Prostate gland (tissue), 2 donors: Measurements from ENCODE around the gene KDM5A.

Experiments used
- POLR2A ChIP-seq: fragments of 450-650 bp; IDR thresholded peaks from one replicate; pipeline ENCODE4 v1.6.1; 2016; ENCODE audit warnings: antibody characterized with exemption, mild to moderate bottlenecking
- POLR2AphosphoS5 ChIP-seq: sonication (generic); formaldehyde crosslinking; IDR thresholded peaks from one replicate; pipeline ENCODE4 v1.6.1; 2017; ENCODE audit warnings: antibody characterized with exemption
- TF ChIP-seq, protein P1 (sequence below), 4 experiments: fragments of 200-600 bp in 2 of 4; fragments of 450-650 bp in 2 of 4; sonication (generic) in 2 of 4; IDR thresholded peaks; 1 replicate in 3 of 4; 2 replicates in 1 of 4; pipeline ENCODE4 v1.5.1; 2016 to 2019; ENCODE audit warnings: antibody characterized with exemption in 4 of 4, mild to moderate bottlenecking in 2 of 4, moderate library complexity in 2 of 4

DNA sequence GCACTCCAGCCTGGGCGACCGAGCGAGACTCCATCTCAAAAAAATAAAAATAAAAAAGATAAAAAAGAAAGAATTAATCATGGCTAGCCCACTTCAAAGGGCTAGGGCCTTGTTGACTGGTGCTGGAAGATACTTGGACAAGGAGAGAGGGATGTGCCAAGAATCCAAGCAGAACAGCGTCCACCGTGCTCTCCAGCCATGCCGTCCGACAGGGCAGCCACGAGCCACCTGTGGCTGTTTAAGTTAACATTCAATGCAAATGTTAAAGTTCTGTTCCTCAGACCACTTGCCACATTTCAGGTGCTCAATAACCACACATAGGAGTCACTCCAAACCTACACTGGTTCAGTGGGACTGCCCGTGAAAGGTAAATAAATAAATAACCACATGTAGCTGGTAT, 147.9 kb downstream of the KDM5A start:
- no peak for TF ChIP-seq POLR2AphosphoS5
- TF ChIP-seq, protein P1, sequence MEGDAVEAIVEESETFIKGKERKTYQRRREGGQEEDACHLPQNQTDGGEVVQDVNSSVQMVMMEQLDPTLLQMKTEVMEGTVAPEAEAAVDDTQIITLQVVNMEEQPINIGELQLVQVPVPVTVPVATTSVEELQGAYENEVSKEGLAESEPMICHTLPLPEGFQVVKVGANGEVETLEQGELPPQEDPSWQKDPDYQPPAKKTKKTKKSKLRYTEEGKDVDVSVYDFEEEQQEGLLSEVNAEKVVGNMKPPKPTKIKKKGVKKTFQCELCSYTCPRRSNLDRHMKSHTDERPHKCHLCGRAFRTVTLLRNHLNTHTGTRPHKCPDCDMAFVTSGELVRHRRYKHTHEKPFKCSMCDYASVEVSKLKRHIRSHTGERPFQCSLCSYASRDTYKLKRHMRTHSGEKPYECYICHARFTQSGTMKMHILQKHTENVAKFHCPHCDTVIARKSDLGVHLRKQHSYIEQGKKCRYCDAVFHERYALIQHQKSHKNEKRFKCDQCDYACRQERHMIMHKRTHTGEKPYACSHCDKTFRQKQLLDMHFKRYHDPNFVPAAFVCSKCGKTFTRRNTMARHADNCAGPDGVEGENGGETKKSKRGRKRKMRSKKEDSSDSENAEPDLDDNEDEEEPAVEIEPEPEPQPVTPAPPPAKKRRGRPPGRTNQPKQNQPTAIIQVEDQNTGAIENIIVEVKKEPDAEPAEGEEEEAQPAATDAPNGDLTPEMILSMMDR (IDR thresholded peaks at IDR 0.05), result no peak
- TF ChIP-seq POLR2A, result no peak
